Upper lobe of right lung (tissue), 1 donor: Measurements from ENCODE around the gene MYOD1. TPM values are rescaled to one million over a fixed set of nuclear protein-coding genes. Genes with fewer than 3 reads are reported as not detected.

Experiments
- ATAC-seq: fragments of 200-7000 bp; cut with Tn5 transposase; one replicate; pipeline ENCODE4 v1.9.1; 2020; ENCODE audit warnings: mild to moderate bottlenecking, moderate library complexity
- DNase-seq: peaks from one replicate; pipeline ENCODE4 v3.0.0-alpha.2; 2020
- H3K27ac ChIP-seq: fragments of 200-600 bp; one replicate; pipeline ENCODE4 v1.8.0; 2022
- H3K27me3 ChIP-seq: fragments of 200-600 bp; one replicate; pipeline ENCODE4 v1.8.0; 2022; ENCODE audit warnings: mild to moderate bottlenecking
- H3K36me3 ChIP-seq: fragments of 200-600 bp; one replicate; pipeline ENCODE4 v1.8.0; 2022
- H3K4me1 ChIP-seq: fragments of 200-600 bp; one replicate; pipeline ENCODE4 v1.8.0; 2022
- H3K4me3 ChIP-seq: fragments of 200-600 bp; one replicate; pipeline ENCODE4 v1.8.0; 2022; ENCODE audit warnings: mild to moderate bottlenecking
- H3K9me3 ChIP-seq: fragments of 200-600 bp; one replicate; pipeline ENCODE4 v1.8.0; 2022
- intact Hi-C: fragments of 100-400 bp; cut with DNase I; formaldehyde crosslinking; loops from one replicate; pipeline ENCODE4 v1.11.0; 2022
- total RNA-seq: library from RNA; stranded (reverse); fragmentation: NEBNext Ultra II Directional; extraction: Animal tissue kit (Norgen Biotek cat#: 25700); gene quantifications from one replicate; pipeline ENCODE4 v1.2.1, GENCODE V29; 2021
- TF ChIP-seq, protein P1 (sequence below): fragments of 200-600 bp; IDR thresholded peaks from one replicate; pipeline ENCODE4 v1.8.0; 2022; ENCODE audit warnings: antibody characterized with exemption
- donor health status: DM: no; HTN: yes; CAD: no; lungs with severe emphysema.

MYOD1 gene
- total RNA-seq, 1 donor from 2014 or later: not detected

DNA sequence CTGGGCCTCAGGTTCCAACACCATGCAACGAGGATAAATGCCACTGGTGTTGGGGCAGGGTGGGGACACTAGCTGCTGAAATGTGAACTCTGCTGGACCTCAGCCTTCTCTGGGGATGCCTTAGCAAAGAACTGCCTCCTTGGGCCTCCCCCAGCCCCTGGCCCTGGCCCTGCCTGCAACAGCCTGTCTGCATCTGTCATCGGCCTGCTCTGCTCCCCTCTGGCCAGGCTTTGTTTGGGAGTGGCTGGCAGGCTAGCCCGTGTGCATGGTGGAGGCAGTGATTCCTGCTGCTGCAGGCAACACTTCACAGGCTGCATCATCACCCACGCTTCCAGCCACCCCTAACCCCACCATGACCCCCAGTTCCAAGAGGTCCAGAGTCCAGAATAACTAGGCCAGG is 11.5 kb upstream of the MYOD1 start:
- DNase-seq (no peak), ATAC-seq (no peak)
- H3K9me3 ChIP-seq: no peaks in the 10 kb centered on the region
- no peak overlapping the region for H3K4me3 ChIP-seq
- intact Hi-C loops: no loop called here
- no peaks in the 10 kb centered on the region for H3K36me3 ChIP-seq
- H3K27me3 ChIP-seq: peaks cover 16% of the 10 kb centered on the region
- H3K4me1 ChIP-seq: no peaks in the 10 kb centered on the region
- no peak overlapping the region for H3K27ac ChIP-seq
- TF ChIP-seq, protein P1, sequence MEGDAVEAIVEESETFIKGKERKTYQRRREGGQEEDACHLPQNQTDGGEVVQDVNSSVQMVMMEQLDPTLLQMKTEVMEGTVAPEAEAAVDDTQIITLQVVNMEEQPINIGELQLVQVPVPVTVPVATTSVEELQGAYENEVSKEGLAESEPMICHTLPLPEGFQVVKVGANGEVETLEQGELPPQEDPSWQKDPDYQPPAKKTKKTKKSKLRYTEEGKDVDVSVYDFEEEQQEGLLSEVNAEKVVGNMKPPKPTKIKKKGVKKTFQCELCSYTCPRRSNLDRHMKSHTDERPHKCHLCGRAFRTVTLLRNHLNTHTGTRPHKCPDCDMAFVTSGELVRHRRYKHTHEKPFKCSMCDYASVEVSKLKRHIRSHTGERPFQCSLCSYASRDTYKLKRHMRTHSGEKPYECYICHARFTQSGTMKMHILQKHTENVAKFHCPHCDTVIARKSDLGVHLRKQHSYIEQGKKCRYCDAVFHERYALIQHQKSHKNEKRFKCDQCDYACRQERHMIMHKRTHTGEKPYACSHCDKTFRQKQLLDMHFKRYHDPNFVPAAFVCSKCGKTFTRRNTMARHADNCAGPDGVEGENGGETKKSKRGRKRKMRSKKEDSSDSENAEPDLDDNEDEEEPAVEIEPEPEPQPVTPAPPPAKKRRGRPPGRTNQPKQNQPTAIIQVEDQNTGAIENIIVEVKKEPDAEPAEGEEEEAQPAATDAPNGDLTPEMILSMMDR: no peak

DNA sequence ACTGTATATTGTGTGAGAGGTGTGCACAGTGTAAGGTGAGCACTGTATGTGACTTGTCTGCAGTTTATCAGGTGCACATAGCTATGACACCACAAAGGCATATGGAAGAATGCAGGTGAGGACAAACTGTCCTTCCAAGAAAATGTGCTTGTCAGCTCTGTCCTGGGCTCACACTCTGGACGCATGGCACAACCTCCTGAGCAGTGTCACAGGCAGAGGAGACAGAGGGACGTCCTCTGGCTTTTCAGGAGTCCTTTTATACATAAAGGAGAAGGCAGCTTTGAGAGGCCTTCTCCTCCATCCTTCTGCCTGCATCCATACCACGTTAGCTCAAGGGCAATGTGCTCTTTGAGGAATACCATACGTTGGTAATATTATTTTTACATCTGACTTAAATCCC is 7.5 kb upstream of the MYOD1 start:
- H3K27me3 ChIP-seq: peaks cover 47% of the 10 kb centered on the region
- H3K36me3 ChIP-seq: no peaks in the 10 kb centered on the region
- DNase-seq: no peak
- no peak for ATAC-seq
- no peaks in the 10 kb centered on the region for H3K9me3 ChIP-seq
- no peak overlapping the region for H3K4me3 ChIP-seq
- no peaks in the 10 kb centered on the region for H3K4me1 ChIP-seq
- intact Hi-C loops: no loop called here
- TF ChIP-seq, protein P1: no peak
- no peak overlapping the region for H3K27ac ChIP-seq

DNA sequence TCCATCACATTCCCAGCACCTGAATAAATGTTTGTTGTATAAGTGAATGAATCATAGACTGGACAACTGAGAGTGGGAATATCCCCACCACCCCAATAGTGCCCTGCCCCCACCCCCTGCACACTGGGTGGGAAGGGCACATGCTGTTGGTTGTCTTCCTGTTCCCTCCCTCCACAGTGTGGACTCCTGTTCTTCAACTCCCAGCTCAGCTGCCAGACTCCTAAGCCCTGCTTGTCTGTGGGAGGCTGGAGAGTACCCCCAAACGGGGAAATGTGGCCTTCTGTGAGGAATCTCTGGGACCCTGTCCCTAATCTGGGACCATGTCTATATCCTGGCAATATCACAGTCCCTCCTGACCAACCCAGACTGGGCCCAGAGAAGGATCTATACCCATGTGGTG is 5.5 kb upstream of the MYOD1 start:
- H3K4me3 ChIP-seq: no peak overlapping the region
- H3K27me3 ChIP-seq: peaks cover 65% of the 10 kb centered on the region
- DNase-seq (no peak), ATAC-seq (no peak)
- no peak overlapping the region for H3K27ac ChIP-seq
- intact Hi-C loops: no loop called here
- no peaks in the 10 kb centered on the region for H3K9me3 ChIP-seq
- TF ChIP-seq, protein P1: no peak
- H3K4me1 ChIP-seq: no peaks in the 10 kb centered on the region
- no peaks in the 10 kb centered on the region for H3K36me3 ChIP-seq

DNA sequence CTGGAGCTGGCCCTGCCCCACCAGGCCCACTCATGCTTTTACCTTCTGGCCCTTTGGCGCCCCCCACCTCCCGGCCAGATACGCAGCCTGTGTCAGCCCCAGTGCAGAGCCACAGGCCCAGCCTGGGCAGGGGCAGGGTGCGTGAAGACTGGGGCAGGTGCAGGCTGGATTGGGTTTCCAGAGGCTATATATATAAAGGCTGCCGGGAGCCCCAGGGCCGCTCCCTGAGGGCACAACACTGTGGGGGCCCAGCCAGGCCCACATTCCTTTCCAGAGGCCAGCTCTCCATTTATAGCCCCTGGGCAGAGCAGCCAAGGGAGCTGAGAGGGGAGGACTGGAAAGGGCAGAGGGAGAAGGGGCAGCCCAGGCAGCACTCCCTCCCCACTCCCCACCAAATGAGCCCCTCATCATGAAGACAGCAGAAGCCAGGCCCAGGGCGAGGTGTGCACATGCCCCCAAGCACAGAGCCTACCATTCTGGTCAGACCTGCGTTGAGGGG is 5.0 kb upstream of the MYOD1 start:
- DNase-seq (no peak), ATAC-seq (no peak)
- Histone ChIP-seq H3K36me3 (no peaks in the 10 kb centered on the region), H3K9me3 (no peaks in the 10 kb centered on the region), H3K4me3 (no peak overlapping the region), H3K27ac (no peak overlapping the region), H3K27me3 (peaks cover 70% of the 10 kb centered on the region), H3K4me1 (no peaks in the 10 kb centered on the region)
- TF ChIP-seq, protein P1: no peak
- intact Hi-C loops: no loop called here

DNA sequence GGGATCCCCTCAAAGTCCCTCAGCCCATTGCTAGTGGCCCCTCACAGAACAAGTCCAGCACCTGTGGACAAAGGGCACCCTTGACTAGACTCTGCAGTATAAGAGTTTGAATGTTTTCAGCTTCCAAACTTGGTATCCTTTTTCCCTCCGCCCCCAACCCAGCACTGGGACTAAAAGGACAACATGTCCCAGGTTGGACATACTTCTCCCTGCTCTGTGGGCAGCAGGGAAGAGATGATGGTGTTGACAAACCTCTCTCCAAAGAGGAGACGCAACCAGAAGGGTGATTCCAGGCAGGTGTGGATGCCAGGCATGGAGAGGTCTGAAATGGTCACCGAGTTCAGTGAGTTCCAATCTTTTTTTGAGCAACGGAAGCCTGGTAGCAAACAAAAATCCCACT is 4.5 kb upstream of the MYOD1 start:
- H3K9me3 ChIP-seq: no peaks in the 10 kb centered on the region
- ATAC-seq: no peak
- TF ChIP-seq, protein P1: no peak
- H3K27ac ChIP-seq: no peak overlapping the region
- no peaks in the 10 kb centered on the region for H3K4me1 ChIP-seq
- intact Hi-C loops: no loop called here
- no peaks in the 10 kb centered on the region for H3K36me3 ChIP-seq
- H3K27me3 ChIP-seq: peaks cover 71% of the 10 kb centered on the region
- no peak overlapping the region for H3K4me3 ChIP-seq
- DNase-seq: no peak

DNA sequence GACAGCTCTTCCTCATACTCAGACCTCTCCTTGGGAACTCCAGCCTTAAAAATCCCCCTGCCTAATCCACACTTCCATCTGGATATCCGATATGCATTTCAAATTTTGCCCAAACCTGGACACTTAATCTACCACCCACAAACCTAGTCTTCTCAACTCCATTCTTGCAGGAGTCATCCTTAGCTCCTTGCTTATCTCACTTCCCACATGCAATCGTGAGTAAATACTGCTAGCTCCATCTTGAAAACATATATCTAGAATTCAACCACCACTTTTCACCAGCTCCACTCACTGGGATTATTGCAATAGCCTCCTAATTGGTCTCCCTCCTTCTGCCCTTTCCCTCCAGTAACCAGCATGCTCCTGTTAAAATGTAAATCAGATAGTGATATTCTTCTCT is 2.6 kb upstream of the MYOD1 start:
- peaks cover 85% of the 10 kb centered on the region for H3K27me3 ChIP-seq
- intact Hi-C loops: no loop called here

More for the DNA sequence above, 2.6 kb upstream of the MYOD1 start:
- TF ChIP-seq, protein P1: no peak
- DNase-seq (no peak), ATAC-seq (no peak)
- Histone ChIP-seq H3K9me3 (no peaks in the 10 kb centered on the region), H3K4me1 (peaks cover 4% of the 10 kb centered on the region), H3K27ac (no peak overlapping the region), H3K4me3 (no peak overlapping the region), H3K36me3 (no peaks in the 10 kb centered on the region)
